Neural cell (in vitro differentiated cells): ENCODE measurements around the gene GGT6. TPM values are rescaled to one million over a fixed set of nuclear protein-coding genes. Genes with fewer than 3 reads are reported as not detected.

Source experiments
- H2AFZ ChIP-seq: fragments of 200-600, 300-800 bp; sonication (generic), shearing (Covaris generic); 2 replicates; pipeline ENCODE4 v1.6.0; 2014; ENCODE audit warnings: low read depth, mild to moderate bottlenecking, antibody characterized with exemption, low read length, moderate library complexity
- H3F3A ChIP-seq: fragments of 200-600 bp; shearing (Covaris generic); 2 replicates; pipeline ENCODE4 v1.6.1; 2016; ENCODE audit warnings: mild to moderate bottlenecking, moderate library complexity, mixed read lengths, antibody characterized with exemption, low read length; ENCODE audit not compliant: insufficient read depth, poor library complexity, severe bottlenecking
- H3K27ac ChIP-seq: fragments of 200-600, 300-800 bp; sonication (generic), shearing (Covaris generic); 2 replicates; pipeline ENCODE4 v1.5.1; 2014; ENCODE audit warnings: mild to moderate bottlenecking, low read length, moderate library complexity
- H3K27me3 ChIP-seq: fragments of 300-800, 200-600 bp; sonication (generic), shearing (Covaris generic); 2 replicates; pipeline ENCODE4 v1.6.0; 2014; ENCODE audit warnings: mild to moderate bottlenecking, low read depth, low read length, moderate library complexity; ENCODE audit not compliant: insufficient read depth
- H3K36me3 ChIP-seq: fragments of 300-800, 200-600 bp; sonication (generic), shearing (Covaris generic); 2 replicates; pipeline ENCODE4 v1.5.1; 2014; ENCODE audit warnings: mild to moderate bottlenecking, antibody characterized with exemption, low read length, moderate library complexity; ENCODE audit not compliant: insufficient read depth
- H3K4me2 ChIP-seq: fragments of 300-800, 200-600 bp; sonication (generic), shearing (Covaris generic); 2 replicates; pipeline ENCODE4 v1.6.0; 2014; ENCODE audit warnings: mild to moderate bottlenecking, low read length
- H3K4me3 ChIP-seq: fragments of 300-800, 200-600 bp; sonication (generic), shearing (Covaris generic); 2 replicates; pipeline ENCODE4 v1.5.1; 2014; ENCODE audit warnings: mild to moderate bottlenecking, low read length, moderate library complexity
- H3K79me2 ChIP-seq: fragments of 200-600 bp; shearing (Covaris generic); replicated peaks from 2 replicates; pipeline ENCODE4 v1.6.0; 2014; ENCODE audit warnings: mild to moderate bottlenecking, low read length, moderate library complexity; ENCODE audit not compliant: insufficient read depth
- H3K9ac ChIP-seq: fragments of 300-800, 200-600 bp; sonication (generic), shearing (Covaris generic); 2 replicates; pipeline ENCODE4 v1.6.1; 2016; ENCODE audit warnings: mild to moderate bottlenecking, low read length, mixed read lengths
- H3K9me2 ChIP-seq: fragments of 200-600 bp; shearing (Covaris generic); 2 replicates; pipeline ENCODE4 v1.6.1; 2016; ENCODE audit warnings: mild to moderate bottlenecking, low read length, mixed read lengths; ENCODE audit not compliant: insufficient read depth
- H3K9me3 ChIP-seq: fragments of 200-600, 300-800 bp; sonication (generic), shearing (Covaris generic); 2 replicates; pipeline ENCODE4 v1.6.1; 2016; ENCODE audit warnings: mild to moderate bottlenecking, mixed run types, low read length, moderate library complexity, mixed read lengths
- H4K20me1 ChIP-seq: fragments of 200-600 bp; shearing (Covaris generic); 2 replicates; pipeline ENCODE4 v1.6.1; 2016; ENCODE audit warnings: mild to moderate bottlenecking, mixed run types; ENCODE audit not compliant: insufficient read depth
- CTCF ChIP-seq: fragments of 450-650 bp; IDR thresholded peaks from 2 replicates; pipeline ENCODE4 v1.5.1; 2014; ENCODE audit warnings: antibody characterized with exemption, mild to moderate bottlenecking, moderate library complexity; ENCODE audit not compliant: poor library complexity, severe bottlenecking
- EP300 ChIP-seq: fragments of 450-650 bp; conservative IDR thresholded peaks from 2 replicates; pipeline ENCODE4 v1.6.1; 2014; ENCODE audit warnings: antibody characterized with exemption, mild to moderate bottlenecking, moderate library complexity; ENCODE audit not compliant: poor library complexity, severe bottlenecking
- EZH2 ChIP-seq: fragments of 200-600, 300-800 bp; shearing (Covaris generic), sonication (generic); IDR thresholded peaks from 2 replicates; pipeline ENCODE4 v1.6.1; 2014; ENCODE audit warnings: antibody characterized with exemption, low read length, borderline replicate concordance, mild to moderate bottlenecking; ENCODE audit not compliant: insufficient read depth, poor library complexity, severe bottlenecking
- MXI1 ChIP-seq: fragments of 450-650 bp; conservative IDR thresholded peaks from 2 replicates; pipeline ENCODE4 v1.6.1; 2014; ENCODE audit warnings: antibody characterized with exemption, mild to moderate bottlenecking; ENCODE audit not compliant: poor library complexity, severe bottlenecking
- POLR2AphosphoS5 ChIP-seq: IDR thresholded peaks from 2 replicates; pipeline ENCODE4 v1.6.1; 2012
- RAD21 ChIP-seq: fragments of 450-650 bp; conservative IDR thresholded peaks from 2 replicates; pipeline ENCODE4 v1.6.1; 2014; ENCODE audit warnings: antibody characterized with exemption, mild to moderate bottlenecking, moderate library complexity
- REST ChIP-seq: IDR thresholded peaks from 2 replicates; pipeline ENCODE4 v1.6.1; 2012; ENCODE audit warnings: borderline replicate concordance
- SMC3 ChIP-seq: fragments of 450-650 bp; conservative IDR thresholded peaks from 2 replicates; pipeline ENCODE4 v1.6.1; 2014; ENCODE audit warnings: antibody characterized with exemption, mild to moderate bottlenecking, moderate library complexity; ENCODE audit not compliant: poor library complexity
- TAF1 ChIP-seq: IDR thresholded peaks from 2 replicates; pipeline ENCODE4 v1.6.1; 2012; ENCODE audit warnings: low read depth
- polyA plus RNA-seq: library from polyadenylated mRNA; depleted of rRNA; stranded (reverse); fragments of >200 nt; gene quantifications from 2 replicates; pipeline ENCODE4 v1.2.3, GENCODE V29; 2014

The GGT6 gene
- polyA plus RNA-seq, 1 donor from 2014 or later, result not detected

- H3K9me3 ChIP-seq, result no peaks in the 10 kb centered on the region
- H3K27ac ChIP-seq, result no peak overlapping the region
- H3K4me2 ChIP-seq, result no peak overlapping the region
- no peak overlapping the region for H3K9ac ChIP-seq
- H3F3A ChIP-seq, result no peaks in the 10 kb centered on the region
- H3K4me3 ChIP-seq, result no peak overlapping the region
- H3K79me2 ChIP-seq, result no peaks in the 10 kb centered on the region
- H4K20me1 ChIP-seq, result no peaks in the 10 kb centered on the region
- H2AFZ ChIP-seq, result no peak overlapping the region
- H3K27me3 ChIP-seq, result peaks cover 29% of the 10 kb centered on the region
- no peaks in the 10 kb centered on the region for H3K36me3 ChIP-seq
- H3K9me2 ChIP-seq, result no peaks in the 10 kb centered on the region
- TF ChIP-seq SMC3, result no peak
- TF ChIP-seq CTCF, result no peak
- TF ChIP-seq REST, result no peak
- no peak for TF ChIP-seq MXI1
- no peak for TF ChIP-seq EZH2
- TF ChIP-seq TAF1, result no peak
- TF ChIP-seq RAD21, result no peak
- no peak for TF ChIP-seq POLR2AphosphoS5
- no peak for TF ChIP-seq EP300
These were observed 25.2 kb upstream of the GGT6 start for GRCh38 chr17:4585638-4585994.

GRCh38 chr17:4584917-4585637 is 24.7 kb upstream of the GGT6 start:
- no peak overlapping the region for H2AFZ ChIP-seq
- H3K27me3 ChIP-seq, result peaks cover 29% of the 10 kb centered on the region
- H3F3A ChIP-seq, result no peaks in the 10 kb centered on the region
- no peak overlapping the region for H3K4me2 ChIP-seq
- no peaks in the 10 kb centered on the region for H3K79me2 ChIP-seq
- TF ChIP-seq RAD21 (no peak), TAF1 (no peak)
- no peaks in the 10 kb centered on the region for H3K36me3 ChIP-seq
- peak overlapping the region; percentile 53 for H3K9ac ChIP-seq
- H3K4me3 ChIP-seq, result peak overlapping the region; percentile 68
- no peaks in the 10 kb centered on the region for H4K20me1 ChIP-seq
- no peak overlapping the region for H3K27ac ChIP-seq
- H3K9me2 ChIP-seq, result no peaks in the 10 kb centered on the region
- H3K9me3 ChIP-seq, result no peaks in the 10 kb centered on the region
